PC-9 (cell line): Measurements from ENCODE around the gene TSNAX. TPM values are rescaled to one million over a fixed set of nuclear protein-coding genes. Genes with fewer than 3 reads are reported as not detected.

Source experiments
- BruUV-seq: library from RNA; stranded (reverse); fragments of 400-500 nt; replicated peaks from 2 replicates; lab custom pipeline; 2021; lab: Mats Ljungman, UMichigan
- CTCF ChIA-PET: fragments of 300-600 bp; sonication (Branson Sonifier 250); formaldehyde crosslinking; loops from one replicate; lab custom pipeline; 2022; ENCODE audit warnings: antibody characterized with exemption; lab: Charles Lee
- POLR2A ChIA-PET: fragments of 300-600 bp; sonication (Branson Sonifier 250); formaldehyde crosslinking; loops from one replicate; lab custom pipeline; 2022; ENCODE audit warnings: antibody characterized with exemption; ENCODE audit not compliant: unreplicated experiment; lab: Charles Lee
- DNase-seq, 2 experiments: peaks; one replicate each; pipeline versions ENCODE4 v3.0.0 to v3.0.0-alpha.2; 2015 to 2022; ENCODE audit warnings: mixed read lengths in 1 of 2
- H2AFZ ChIP-seq: fragments of 200-600 bp; sonication (generic); 2 replicates; pipeline ENCODE4 v1.8.1; 2017; ENCODE audit warnings: antibody characterized with exemption
- H3F3A ChIP-seq: fragments of 200-600 bp; sonication (generic); 2 replicates; pipeline ENCODE4 v1.8.1; 2017; ENCODE audit warnings: antibody characterized with exemption, mild to moderate bottlenecking, low read depth; ENCODE audit not compliant: insufficient read depth
- H3K27ac ChIP-seq: fragments of 200-600 bp; sonication (generic); 2 replicates; pipeline ENCODE4 v1.6.1; 2016; ENCODE audit warnings: mixed run types
- H3K27me3 ChIP-seq: fragments of 200-600 bp; sonication (generic); 2 replicates; pipeline ENCODE4 v1.6.1; 2016; ENCODE audit warnings: low read depth, mixed run types; ENCODE audit not compliant: insufficient read depth
- H3K36me3 ChIP-seq: fragments of 200-600 bp; sonication (generic); 2 replicates; pipeline ENCODE4 v1.6.1; 2016; ENCODE audit warnings: low read depth, mixed run types
- H3K4me1 ChIP-seq: fragments of 200-600 bp; sonication (generic); replicated peaks from 2 replicates; pipeline ENCODE4 v1.6.1; 2016; ENCODE audit warnings: mixed run types; ENCODE audit not compliant: insufficient read depth
- H3K4me2 ChIP-seq: fragments of 200-600 bp; sonication (generic); 2 replicates; pipeline ENCODE4 v1.6.1; 2017; ENCODE audit warnings: mixed run types
- H3K4me3 ChIP-seq: fragments of 200-600 bp; sonication (generic); 2 replicates; pipeline ENCODE4 v1.6.1; 2016; ENCODE audit warnings: mixed run types
- H3K79me2 ChIP-seq: fragments of 200-600 bp; sonication (generic); 2 replicates; pipeline ENCODE4 v1.6.1; 2017; ENCODE audit warnings: low read depth, mixed run types
- H3K9me2 ChIP-seq: fragments of 200-600 bp; sonication (generic); 2 replicates; pipeline ENCODE4 v1.8.1; 2017; ENCODE audit warnings: mild to moderate bottlenecking; ENCODE audit not compliant: insufficient read depth
- H3K9me3 ChIP-seq: fragments of 200-600 bp; sonication (generic); 2 replicates; pipeline ENCODE4 v1.8.1; 2016; ENCODE audit warnings: low read depth; ENCODE audit not compliant: insufficient read depth
- H4K20me1 ChIP-seq: fragments of 200-600 bp; sonication (generic); 2 replicates; pipeline ENCODE4 v1.8.1; 2017; ENCODE audit not compliant: insufficient read depth
- EZH2 ChIP-seq: fragments of 200-600 bp; sonication (generic); IDR thresholded peaks from 2 replicates; pipeline ENCODE4 v1.8.0; 2017; ENCODE audit warnings: antibody characterized with exemption, low read depth
- intact Hi-C: fragments of 100-400 bp; cut with micrococcal nuclease; formaldehyde crosslinking; loops from one replicate; pipeline ENCODE4 v1.10.0; 2022; ENCODE audit not compliant: unreplicated experiment
- total RNA-seq: library from RNA; stranded (reverse); gene quantifications from 2 replicates; pipeline ENCODE4 v1.2.3, GENCODE V29; 2021
- TF ChIP-seq, protein P1 (sequence below): fragments of 200-600 bp; sonication (generic); conservative IDR thresholded peaks from 2 replicates; pipeline ENCODE4 v1.6.1; 2017; ENCODE audit warnings: mixed run types, antibody characterized with exemption, mild to moderate bottlenecking, moderate library complexity

Gene TSNAX
- total RNA-seq, 1 experiment from 2014 or later = 32.1 TPM

DNA sequence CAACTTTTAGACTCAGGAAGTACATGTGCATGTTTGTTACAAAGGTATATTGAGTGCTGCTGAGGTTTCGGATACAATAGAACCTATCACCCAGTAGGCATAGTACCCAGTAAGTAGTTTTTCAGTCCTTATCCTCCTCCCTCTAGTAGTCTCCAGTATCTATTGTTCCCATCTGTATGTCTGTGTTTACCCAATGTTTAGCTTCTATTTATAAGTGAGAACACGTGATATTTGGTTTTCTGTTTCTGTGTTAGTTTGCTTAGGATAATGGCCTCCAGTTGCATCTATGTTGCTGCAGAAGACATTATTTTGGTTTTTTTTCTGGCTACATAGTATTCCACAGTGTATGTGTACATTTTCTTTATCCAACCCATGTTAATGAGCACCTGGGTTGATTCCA is 47.2 kb upstream of the TSNAX start:
- no peaks in the 10 kb centered on the region for H3F3A ChIP-seq
- H2AFZ ChIP-seq = no peak overlapping the region
- POLR2A ChIA-PET = no interaction called here
- no peak for DNase-seq
- no peaks in the 10 kb centered on the region for H3K4me1 ChIP-seq
- intact Hi-C loops = no loop called here
- no peaks in the 10 kb centered on the region for H4K20me1 ChIP-seq
- no peaks in the 10 kb centered on the region for H3K79me2 ChIP-seq
- BruUV-seq = no TSS peak
- H3K9me3 ChIP-seq = no peaks in the 10 kb centered on the region
- CTCF ChIA-PET = no interaction called here
- no peak overlapping the region for H3K27ac ChIP-seq
- H3K36me3 ChIP-seq = no peaks in the 10 kb centered on the region
- no peaks in the 10 kb centered on the region for H3K27me3 ChIP-seq
- H3K9me2 ChIP-seq = no peaks in the 10 kb centered on the region
- TF ChIP-seq, protein P1, sequence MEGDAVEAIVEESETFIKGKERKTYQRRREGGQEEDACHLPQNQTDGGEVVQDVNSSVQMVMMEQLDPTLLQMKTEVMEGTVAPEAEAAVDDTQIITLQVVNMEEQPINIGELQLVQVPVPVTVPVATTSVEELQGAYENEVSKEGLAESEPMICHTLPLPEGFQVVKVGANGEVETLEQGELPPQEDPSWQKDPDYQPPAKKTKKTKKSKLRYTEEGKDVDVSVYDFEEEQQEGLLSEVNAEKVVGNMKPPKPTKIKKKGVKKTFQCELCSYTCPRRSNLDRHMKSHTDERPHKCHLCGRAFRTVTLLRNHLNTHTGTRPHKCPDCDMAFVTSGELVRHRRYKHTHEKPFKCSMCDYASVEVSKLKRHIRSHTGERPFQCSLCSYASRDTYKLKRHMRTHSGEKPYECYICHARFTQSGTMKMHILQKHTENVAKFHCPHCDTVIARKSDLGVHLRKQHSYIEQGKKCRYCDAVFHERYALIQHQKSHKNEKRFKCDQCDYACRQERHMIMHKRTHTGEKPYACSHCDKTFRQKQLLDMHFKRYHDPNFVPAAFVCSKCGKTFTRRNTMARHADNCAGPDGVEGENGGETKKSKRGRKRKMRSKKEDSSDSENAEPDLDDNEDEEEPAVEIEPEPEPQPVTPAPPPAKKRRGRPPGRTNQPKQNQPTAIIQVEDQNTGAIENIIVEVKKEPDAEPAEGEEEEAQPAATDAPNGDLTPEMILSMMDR = no peak
- no peak for TF ChIP-seq EZH2
- H3K4me3 ChIP-seq = no peak overlapping the region
- H3K4me2 ChIP-seq = no peak overlapping the region

DNA sequence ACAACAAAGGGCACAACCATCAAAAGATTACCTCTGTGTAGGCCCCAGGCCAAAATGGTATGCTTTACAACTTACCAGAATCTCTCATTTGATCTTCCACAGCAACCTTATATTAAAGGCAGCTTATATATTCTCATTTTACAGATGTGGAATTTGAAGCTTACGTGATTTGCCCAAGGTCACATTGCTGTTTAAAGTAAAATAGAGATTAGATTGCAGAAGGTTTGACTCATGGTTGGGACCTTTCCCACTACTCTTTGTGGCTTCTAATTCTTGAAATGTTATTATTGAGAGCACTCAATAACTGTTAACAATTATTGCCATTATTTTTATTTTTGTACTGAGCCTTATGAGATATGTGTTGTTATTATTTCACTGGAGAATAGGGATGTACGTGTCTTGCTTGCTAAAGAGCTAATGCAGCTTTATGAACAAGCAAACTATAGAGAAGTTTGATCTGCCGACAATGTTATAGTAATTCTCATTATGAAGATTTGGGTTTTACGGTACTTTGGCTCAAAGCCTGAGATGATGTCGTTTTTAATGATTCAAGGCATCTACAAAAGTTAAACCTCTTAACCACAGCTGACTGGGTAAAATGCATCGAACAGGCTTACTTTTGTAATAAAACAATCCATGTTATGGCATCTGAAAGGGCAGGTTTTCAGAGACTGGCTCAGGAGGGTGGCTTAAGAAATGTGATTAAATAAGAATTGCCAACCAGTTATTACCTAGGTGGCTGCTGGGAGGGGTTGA is 43.3 kb upstream of the TSNAX start:
- Histone ChIP-seq H4K20me1 (no peaks in the 10 kb centered on the region), H3K9me3 (no peaks in the 10 kb centered on the region), H3K4me2 (no peak overlapping the region), H3K27me3 (no peaks in the 10 kb centered on the region), H3K36me3 (no peaks in the 10 kb centered on the region), H3K9me2 (no peaks in the 10 kb centered on the region), H3K79me2 (no peaks in the 10 kb centered on the region), H2AFZ (no peak overlapping the region), H3K4me1 (no peaks in the 10 kb centered on the region), H3F3A (no peaks in the 10 kb centered on the region), H3K4me3 (no peak overlapping the region), H3K27ac (no peak overlapping the region)
- no TSS peak for BruUV-seq
- TF ChIP-seq, protein P1 = no peak
- no peak for TF ChIP-seq EZH2
- ChIA-PET CTCF (no interaction called here), POLR2A (no interaction called here)
- intact Hi-C loops = no loop called here
- no peak for DNase-seq

DNA sequence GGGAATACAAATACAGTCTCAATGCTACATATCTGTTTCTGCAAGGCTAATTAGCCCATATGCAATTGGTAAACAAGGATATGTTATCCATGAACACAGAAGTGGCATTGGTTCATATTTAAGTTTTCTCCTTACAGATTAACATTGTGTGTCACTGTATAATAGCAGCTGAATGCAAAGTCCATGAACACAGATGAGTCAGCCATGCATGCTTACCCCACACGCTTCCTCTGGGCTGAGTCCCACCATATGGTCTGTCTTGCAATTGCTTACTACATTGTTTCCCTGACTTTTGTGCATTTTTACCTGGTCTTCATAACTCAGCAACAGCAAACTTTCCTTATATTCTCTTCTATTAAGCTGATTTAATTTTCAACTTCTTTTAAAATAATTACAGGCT is 41.5 kb upstream of the TSNAX start:
- intact Hi-C loops = no loop called here
- H3K4me2 ChIP-seq = no peak overlapping the region
- no peaks in the 10 kb centered on the region for H3K36me3 ChIP-seq
- H3K9me3 ChIP-seq = no peaks in the 10 kb centered on the region
- H3K4me3 ChIP-seq = no peak overlapping the region
- H3K27ac ChIP-seq = no peak overlapping the region
- no peak overlapping the region for H2AFZ ChIP-seq
- no peak for DNase-seq
- H3K27me3 ChIP-seq = no peaks in the 10 kb centered on the region
- TF ChIP-seq, protein P1 = no peak
- TF ChIP-seq EZH2 = no peak
- BruUV-seq = no TSS peak
- H3F3A ChIP-seq = no peaks in the 10 kb centered on the region
- ChIA-PET POLR2A (no interaction called here), CTCF (no interaction called here)
- H3K9me2 ChIP-seq = no peaks in the 10 kb centered on the region
- no peaks in the 10 kb centered on the region for H3K79me2 ChIP-seq
- no peaks in the 10 kb centered on the region for H4K20me1 ChIP-seq
- no peaks in the 10 kb centered on the region for H3K4me1 ChIP-seq
